CD4-positive, alpha-beta T cell treated with Interleukin-10 for 1 hour (primary cell): Measurements from ENCODE around the gene TENM4.
"Not testable (repeated sequence)": the region's sequence is repeated elsewhere in the genome, so short reads cannot be mapped to it uniquely, and the experiment has no call there.

Source experiments
- DNase-seq: peaks from one replicate; pipeline ENCODE4 v3.0.0-alpha.2; 2020

The TENM4 gene

GRCh38 chr11:78645226-78646202, 795.3 kb downstream of the TENM4 start:
- DNase-seq, result peak; percentile 64

DNA sequence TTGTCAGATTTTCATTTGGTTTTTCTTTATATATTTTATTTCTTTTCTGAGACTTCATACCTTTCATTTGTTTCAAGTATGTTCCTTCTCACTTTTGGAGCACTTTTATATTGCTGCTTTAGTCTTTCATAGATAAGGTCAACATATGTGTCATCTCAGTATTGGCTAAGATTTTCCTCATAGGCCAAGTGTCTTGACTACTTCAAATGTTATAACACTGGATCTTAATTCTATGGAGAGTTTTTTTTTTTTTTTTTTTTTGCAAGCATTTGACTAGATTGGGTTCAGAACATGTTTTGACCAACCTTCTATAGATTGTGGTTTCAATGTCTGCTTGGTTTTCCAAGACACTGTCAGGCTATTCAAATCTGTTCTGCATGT, 797.2 kb downstream of the TENM4 start:
- no peak for DNase-seq

DNA sequence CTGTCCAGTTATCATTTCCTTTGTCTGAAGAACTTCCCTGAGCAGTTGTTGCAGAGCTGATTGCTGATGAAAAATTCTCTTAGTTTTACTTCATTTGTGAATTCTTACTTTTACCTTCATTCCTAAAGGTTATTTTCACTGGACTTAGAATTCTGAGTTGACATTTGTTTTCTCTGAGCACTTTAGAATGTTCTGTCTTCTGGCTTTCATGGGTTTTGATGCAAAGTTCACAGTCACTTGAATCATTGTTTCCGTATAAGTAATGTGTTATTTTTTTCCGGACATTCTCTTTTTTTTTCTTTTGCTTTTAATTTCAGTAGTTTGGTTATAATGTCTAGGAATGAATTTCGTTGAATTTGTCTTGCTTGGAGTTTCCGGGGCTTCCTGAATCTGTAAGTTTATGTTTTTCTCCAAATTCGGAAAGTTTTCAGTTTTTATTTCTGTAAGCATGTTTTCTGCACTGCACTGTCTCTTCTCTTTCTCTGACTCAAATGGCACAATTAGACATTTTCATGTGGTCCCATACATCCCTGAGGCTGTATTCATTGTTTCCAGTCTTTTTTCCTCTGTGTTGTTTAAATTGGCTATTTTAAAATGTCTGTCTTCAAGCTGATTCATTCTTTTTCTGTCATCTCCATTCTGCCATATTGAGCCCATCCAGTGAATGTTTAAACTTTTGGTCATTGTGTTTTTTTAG, 797.7 kb downstream of the TENM4 start:
- DNase-seq, result no peak

DNA sequence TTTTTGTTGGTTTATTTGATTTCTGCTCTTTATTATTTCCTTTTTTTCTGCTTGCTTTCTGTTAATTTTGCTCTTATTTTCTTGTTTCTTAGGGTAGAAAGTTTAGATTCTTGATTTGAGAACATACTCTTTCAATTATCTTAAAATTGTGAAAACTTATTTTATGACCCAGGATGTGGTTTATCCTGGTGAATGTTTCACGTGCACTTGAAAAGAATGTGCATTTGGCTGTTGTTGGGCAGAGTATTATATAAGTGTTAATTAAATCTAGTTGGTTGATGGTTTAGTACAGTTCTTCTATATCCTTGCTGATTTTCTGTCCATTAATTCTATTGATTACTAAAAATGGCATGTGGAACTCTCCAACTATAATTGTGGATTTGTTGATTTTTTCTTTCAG, 799.3 kb downstream of the TENM4 start:
- DNase-seq, result no peak

GRCh38 chr11:78638704-78639380, 802.0 kb downstream of the TENM4 start:
- DNase-seq, result no peak

DNA sequence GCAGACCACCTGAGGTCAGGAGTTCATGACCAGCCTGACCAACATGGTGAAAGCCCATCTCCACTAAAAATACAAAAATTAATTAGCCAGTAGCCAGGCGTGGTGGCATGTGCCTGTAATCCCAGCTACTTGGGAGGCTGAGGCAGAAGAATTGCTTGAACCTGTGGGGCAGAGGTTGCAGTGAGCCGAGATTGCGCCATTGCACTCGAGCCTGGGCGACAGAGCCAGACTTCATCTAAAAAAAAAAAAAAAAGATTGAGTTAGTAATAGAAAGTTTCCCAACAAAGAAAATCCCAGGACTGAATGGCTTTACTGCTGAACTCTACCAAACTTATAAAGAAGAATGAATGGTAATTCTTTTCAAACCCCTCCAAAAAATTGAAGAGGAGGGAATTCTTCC, 803.3 kb downstream of the TENM4 start:
- not testable (repeated sequence) for DNase-seq

DNA sequence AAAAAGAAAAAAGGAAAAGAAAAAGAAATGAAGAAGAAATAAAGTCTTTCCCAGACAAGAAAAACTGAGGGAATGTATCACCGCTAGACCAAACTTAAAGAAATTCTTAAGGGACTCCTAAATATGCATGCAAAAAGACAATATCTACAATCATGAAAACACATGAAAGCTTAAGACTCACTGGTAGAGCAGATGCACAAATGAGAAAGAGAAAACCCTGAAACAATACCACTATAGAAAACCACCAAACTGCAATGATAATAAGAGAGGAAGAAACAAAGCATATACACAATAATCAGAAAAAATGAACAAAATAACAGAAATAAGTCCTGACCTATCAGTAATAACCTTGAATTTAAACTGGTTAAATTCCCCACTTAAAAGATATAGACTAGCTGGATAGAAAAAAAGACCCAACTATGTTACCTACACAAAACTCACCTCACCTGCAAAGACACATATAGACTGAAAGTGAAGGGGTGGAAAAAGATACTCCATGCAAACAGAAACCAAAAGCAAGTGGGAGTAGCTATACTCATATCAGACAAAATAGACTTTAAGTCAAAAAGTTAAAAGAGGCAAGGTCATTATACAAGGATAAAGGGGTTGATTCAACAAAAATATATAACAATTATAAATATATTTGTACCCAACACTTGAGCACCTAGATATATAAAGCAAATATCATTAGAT, 804.9 kb downstream of the TENM4 start:
- DNase-seq, result no peak

DNA sequence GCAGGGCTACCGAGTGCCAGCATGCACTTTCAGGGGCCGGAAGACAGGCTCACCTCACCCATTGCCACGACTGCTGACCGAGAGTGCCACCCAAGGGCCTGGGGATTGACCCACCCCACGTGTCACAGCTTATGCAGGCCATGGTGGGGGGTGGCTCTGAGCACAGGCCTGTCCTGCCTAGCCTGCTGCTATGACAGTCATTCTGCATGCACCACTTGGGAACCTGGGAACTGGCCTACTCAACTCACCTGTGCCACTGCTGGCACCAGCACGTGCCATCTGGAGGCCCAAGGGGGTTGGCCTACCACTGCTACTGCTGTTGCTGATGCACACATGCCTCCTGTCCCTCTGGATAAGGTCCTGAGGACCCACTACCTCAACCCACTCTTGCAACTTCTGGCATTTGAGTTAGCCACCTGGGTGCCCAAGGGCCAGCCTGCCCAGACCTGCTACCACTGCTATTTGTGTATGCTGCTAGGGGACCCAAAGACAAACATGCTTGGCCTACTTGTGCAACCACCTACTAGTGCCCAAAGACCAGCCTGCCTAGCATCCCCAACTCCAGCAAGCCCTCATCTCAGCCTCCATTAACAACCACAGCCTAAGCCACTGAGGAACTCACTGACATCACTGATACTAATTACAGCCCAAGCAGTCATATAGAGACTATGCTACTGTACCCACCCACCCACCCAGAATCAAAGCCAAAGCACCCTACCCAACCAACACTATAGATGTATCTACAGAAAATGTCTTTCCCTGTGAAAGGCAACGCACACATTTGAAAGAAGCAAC, 807.1 kb downstream of the TENM4 start:
- DNase-seq, result no peak

- DNase-seq, result no peak
These were observed 810.1 kb downstream of the TENM4 start for GRCh38 chr11:78630561-78631303.

DNA sequence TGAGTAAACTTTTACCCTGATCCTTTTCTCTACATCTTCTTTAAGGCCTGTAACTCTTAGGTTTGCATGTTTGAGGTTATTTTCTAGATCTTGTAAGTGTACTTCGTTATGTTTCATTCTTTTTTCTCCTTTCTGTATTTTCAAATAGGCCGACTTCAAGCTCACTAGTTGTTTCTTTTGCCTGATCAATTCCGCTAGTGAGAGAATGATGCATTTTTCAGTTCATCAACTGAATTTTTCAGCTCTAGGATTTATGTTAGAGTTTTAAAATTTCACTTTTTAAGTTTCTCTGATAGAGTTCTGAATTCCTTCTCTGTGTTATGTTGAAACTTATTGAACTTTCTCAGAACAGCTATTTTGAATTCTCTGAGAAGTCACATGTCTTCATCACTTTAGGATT, 810.7 kb downstream of the TENM4 start:
- DNase-seq, result no peak

DNA sequence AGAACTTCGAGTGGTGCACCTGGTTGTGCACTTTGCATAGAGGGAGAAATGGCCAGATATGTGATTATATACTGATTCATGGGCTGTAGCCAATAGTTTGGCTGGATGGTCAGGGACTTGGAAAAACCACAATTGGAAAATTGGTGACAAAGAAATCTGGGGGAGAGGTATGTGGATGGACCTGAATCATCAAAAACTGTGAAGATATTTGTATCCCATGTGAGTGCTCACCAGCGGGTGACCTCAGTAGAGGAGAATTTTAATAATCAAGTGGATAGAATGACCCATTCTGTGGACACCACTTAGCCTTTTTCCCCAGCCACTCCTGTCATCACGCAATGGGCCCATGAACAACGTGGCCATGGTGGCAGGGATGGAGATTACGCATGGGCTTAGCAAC, 818.2 kb downstream of the TENM4 start:
- no peak for DNase-seq

GRCh38 chr11:78620159-78620558, 820.7 kb downstream of the TENM4 start:
- no peak for DNase-seq

GRCh38 chr11:78615724-78616123, 825.1 kb downstream of the TENM4 start:
- no peak for DNase-seq

DNA sequence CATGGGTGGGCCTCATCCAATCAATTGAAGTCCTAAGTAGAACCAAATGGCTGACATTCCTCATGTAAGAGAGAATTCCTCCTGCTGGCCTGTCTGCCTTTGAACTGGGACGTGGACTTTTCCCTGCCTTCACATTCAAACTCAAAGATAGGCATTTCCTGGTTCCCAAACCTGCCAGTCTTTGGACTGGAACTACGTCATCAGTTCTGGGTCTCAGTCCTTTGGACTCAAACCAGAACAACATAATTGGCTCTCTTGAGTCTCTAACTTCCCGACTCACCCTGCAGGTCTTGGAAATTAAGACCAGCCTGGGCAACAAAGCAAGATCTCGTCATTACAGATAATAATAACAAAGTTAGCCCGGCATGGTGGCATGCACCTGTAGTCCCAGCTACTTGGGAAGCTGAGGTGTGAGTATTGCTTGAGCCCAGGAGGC, 827.4 kb downstream of the TENM4 start:
- no peak for DNase-seq

GRCh38 chr11:78612721-78613377, 828.0 kb downstream of the TENM4 start:
- no peak for DNase-seq

- not testable (repeated sequence) for DNase-seq
These were observed 831.5 kb downstream of the TENM4 start for GRCh38 chr11:78609321-78609720.

DNA sequence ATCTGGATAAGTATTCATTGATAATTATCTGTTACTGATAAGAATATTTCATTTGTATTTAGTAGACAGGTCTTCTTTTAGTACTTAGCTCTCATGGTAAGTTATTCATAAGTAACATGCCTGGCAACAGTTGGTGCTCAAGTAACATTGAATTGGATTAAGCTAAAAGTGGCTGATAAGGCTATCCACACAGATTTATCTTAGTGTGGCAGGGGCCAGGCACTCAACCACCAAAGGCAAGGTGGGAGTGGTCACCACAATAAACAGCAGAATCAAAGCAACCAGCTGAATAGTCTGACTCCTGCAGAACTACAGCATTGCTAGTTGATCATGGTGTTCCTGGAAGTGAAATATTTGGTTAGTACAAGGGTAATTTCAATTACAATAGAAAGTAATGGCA, 833.1 kb downstream of the TENM4 start:
- no peak for DNase-seq

GRCh38 chr11:78606667-78607066, 834.2 kb downstream of the TENM4 start:
- DNase-seq, result no peak

GRCh38 chr11:78605296-78605695, 835.5 kb downstream of the TENM4 start:
- no peak for DNase-seq

- DNase-seq, result no peak
These were observed 837.0 kb downstream of the TENM4 start for GRCh38 chr11:78603792-78604191.
